Measurements from ENCODE around the gene ARSA.

GRCh38 chr22:50607659-50608020 lies 20.3 kb downstream of the ARSA start:
- TF ChIP-seq CTCF (IDR thresholded peaks at IDR 0.05) (no peak), POLR2A (IDR thresholded peaks at IDR 0.05) (no peak), POLR2AphosphoS5 (IDR thresholded peaks at IDR 0.05) (no peak)

Data from upper lobe of left lung (tissue), 4 donors.